ENCODE measurements around the gene TRABD2B.

TRABD2B gene

GRCh38 chr1:47795102-47795501 is 202.1 kb downstream of the TRABD2B start:
- DNase-seq (ENCODE audit: low read depth), result no peak

- DNase-seq (ENCODE audit: low read depth), result no peak
These were observed 202.7 kb downstream of the TRABD2B start for GRCh38 chr1:47794530-47794929.

- no peak for DNase-seq (ENCODE audit: low read depth)
These were observed 203.1 kb downstream of the TRABD2B start for GRCh38 chr1:47794081-47794480.

- DNase-seq (ENCODE audit: low read depth), result no peak
These were observed 203.6 kb downstream of the TRABD2B start for GRCh38 chr1:47793563-47793962.

GRCh38 chr1:47792779-47793178 is 204.4 kb downstream of the TRABD2B start:
- no peak for DNase-seq (ENCODE audit: low read depth)

GRCh38 chr1:47791879-47792608 is 205.1 kb downstream of the TRABD2B start:
- DNase-seq (ENCODE audit: low read depth), result no peak

GRCh38 chr1:47788761-47789160 is 208.4 kb downstream of the TRABD2B start:
- DNase-seq (ENCODE audit: low read depth), result no peak

GRCh38 chr1:47787560-47787959 is 209.6 kb downstream of the TRABD2B start:
- no peak for DNase-seq (ENCODE audit: low read depth)

- no peak for DNase-seq (ENCODE audit: low read depth)
These were observed 210.9 kb downstream of the TRABD2B start for GRCh38 chr1:47786316-47786715.

- DNase-seq (ENCODE audit: low read depth), result no peak
These were observed 211.5 kb downstream of the TRABD2B start for GRCh38 chr1:47785561-47786271.

GRCh38 chr1:47785118-47785517 is 212.1 kb downstream of the TRABD2B start:
- DNase-seq (ENCODE audit: low read depth), result no peak

GRCh38 chr1:47784497-47784822 is 212.7 kb downstream of the TRABD2B start:
- no peak for DNase-seq (ENCODE audit: low read depth)

GRCh38 chr1:47783638-47784496 is 213.3 kb downstream of the TRABD2B start:
- DNase-seq (ENCODE audit: low read depth), result no peak

- DNase-seq (ENCODE audit: low read depth), result no peak
These were observed 214.6 kb downstream of the TRABD2B start for GRCh38 chr1:47782414-47783166.

- no peak for DNase-seq (ENCODE audit: low read depth)
These were observed 215.8 kb downstream of the TRABD2B start for GRCh38 chr1:47781171-47781959.

- no peak for DNase-seq (ENCODE audit: low read depth)
These were observed 216.7 kb downstream of the TRABD2B start for GRCh38 chr1:47780469-47780995.

GRCh38 chr1:47779613-47780012 is 217.6 kb downstream of the TRABD2B start:
- DNase-seq (ENCODE audit: low read depth), result no peak

- DNase-seq (ENCODE audit: low read depth), result no peak
These were observed 218.9 kb downstream of the TRABD2B start for GRCh38 chr1:47778280-47778679.

GRCh38 chr1:47777322-47777721 is 219.9 kb downstream of the TRABD2B start:
- no peak for DNase-seq (ENCODE audit: low read depth)

- no peak for DNase-seq (ENCODE audit: low read depth)
These were observed 220.5 kb downstream of the TRABD2B start for GRCh38 chr1:47776667-47777131.

Measured in activated T-helper 9 cell treated with anti-CD3 and anti-CD28 coated beads, Interleukin-2, amount 50 U/mL, for 16 hours (primary cell).